AG04450 (cell line): ENCODE results near the gene NDUFA5. TPM values are rescaled to one million over a fixed set of nuclear protein-coding genes. Genes with fewer than 3 reads are reported as not detected.

ENCODE experiments used
- CTCF ChIA-PET: fragments of 300-600, 350-600 bp; formaldehyde crosslinking; extraction: SDS; loops from one replicate; lab custom pipeline; 2022; ENCODE audit warnings: antibody characterized with exemption, inconsistent platforms; lab: Charles Lee
- POLR2A ChIA-PET: fragments of 350-600 bp; formaldehyde crosslinking; extraction: SDS; loops from one replicate; lab custom pipeline; 2021; ENCODE audit warnings: antibody characterized with exemption, inconsistent platforms; lab: Yijun Ruan, JAX
- DNase-seq: peaks from one replicate; pipeline ENCODE4 v3.0.0-alpha.2; 2011; ENCODE audit warnings: low read depth, low spot score
- H3K27ac ChIP-seq: one replicate; pipeline ENCODE4 v1.5.1; 2012; ENCODE audit warnings: low read depth, low read length, control low read depth
- H3K27me3 ChIP-seq: one replicate; pipeline ENCODE4 v1.6.0; 2012; ENCODE audit warnings: low read length; ENCODE audit not compliant: control insufficient read depth, insufficient read depth
- H3K4me3 ChIP-seq: 2 replicates; pipeline ENCODE4 v1.5.1; 2011; ENCODE audit warnings: mild to moderate bottlenecking, low read depth, low read length, control low read depth
- H3K9me3 ChIP-seq: 2 replicates; pipeline ENCODE4 v1.5.1; 2012; ENCODE audit warnings: low read length; ENCODE audit not compliant: control insufficient read depth, insufficient read depth
- CTCF ChIP-seq: IDR thresholded peaks from 2 replicates; pipeline ENCODE4 v1.5.1; 2011; ENCODE audit warnings: low read depth, low read length, control low read depth, inconsistent platforms
- polyA plus RNA-seq: library from polyadenylated mRNA; depleted of rRNA; stranded (reverse); fragments of >200 nt; gene quantifications from 2 replicates; pipeline ENCODE4 v1.2.3, GENCODE V29; 2011

The NDUFA5 gene
- polyA plus RNA-seq, 1 experiment = 39.8 TPM

GRCh38 chr7:123522066-123522465 lies 35.6 kb downstream of the NDUFA5 start:
- Histone ChIP-seq H3K27ac (no peak overlapping the region), H3K4me3 (no peak overlapping the region), H3K9me3 (no peaks in the 10 kb centered on the region), H3K27me3 (no peaks in the 10 kb centered on the region)
- CTCF ChIA-PET = interaction anchor here (0.6 kb wide), 1 partner anchor 59 kb away, joined by 7 read pairs; no protein-coding TSS in a partner anchor
- no peak for TF ChIP-seq CTCF
- POLR2A ChIA-PET = no interaction called here
- DNase-seq = no peak

GRCh38 chr7:123505221-123505620 lies 52.4 kb downstream of the NDUFA5 start:
- CTCF ChIA-PET = interaction anchor here (1.3 to 1.5 kb wide), 2 partner anchors 10 to 12 kb away, joined by 3 to 9 read pairs; no protein-coding TSS in a partner anchor
- no peak for TF ChIP-seq CTCF

GRCh38 chr7:123502201-123502600 lies 55.4 kb downstream of the NDUFA5 start:
- POLR2A ChIA-PET = no interaction called here
- H3K27ac ChIP-seq = no peak overlapping the region
- no peak overlapping the region for H3K4me3 ChIP-seq
- H3K9me3 ChIP-seq = no peaks in the 10 kb centered on the region
- H3K27me3 ChIP-seq = no peaks in the 10 kb centered on the region
- DNase-seq = no peak
- no peak for TF ChIP-seq CTCF
- CTCF ChIA-PET = no interaction called here

More at GRCh38 chr7:123505221-123505620, 52.4 kb downstream of the NDUFA5 start:
- Histone ChIP-seq H3K27ac (no peak overlapping the region), H3K4me3 (no peak overlapping the region), H3K9me3 (no peaks in the 10 kb centered on the region), H3K27me3 (no peaks in the 10 kb centered on the region)
- no peak for DNase-seq
- POLR2A ChIA-PET = no interaction called here

DNA sequence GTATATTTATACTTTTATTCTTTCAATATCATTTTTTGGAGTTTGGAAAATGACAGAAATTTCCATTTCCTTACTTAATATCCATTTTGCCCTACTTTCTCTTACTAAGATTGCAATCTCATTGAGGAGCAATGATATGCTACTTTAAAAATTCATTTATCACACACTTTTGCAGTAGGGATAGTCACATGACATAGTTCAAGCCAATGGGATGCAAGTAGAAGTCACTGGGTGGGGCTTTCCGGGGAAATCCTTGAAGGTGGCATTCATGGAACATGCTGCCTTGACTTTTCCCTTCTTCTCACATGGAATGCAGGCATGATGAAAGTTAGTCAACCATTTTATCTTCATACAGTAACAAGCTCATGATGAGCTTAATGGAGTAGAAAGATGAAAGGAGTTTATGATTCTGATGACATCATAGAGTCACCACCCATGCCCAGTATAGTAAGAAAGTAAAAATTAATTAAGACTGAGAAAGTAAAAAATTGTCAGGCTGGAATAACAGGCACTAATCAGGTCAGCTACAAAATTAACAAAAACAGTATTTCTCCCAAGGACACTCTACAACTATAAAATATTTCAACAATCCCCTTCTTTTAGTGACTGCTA lies 56.6 kb downstream of the NDUFA5 start:
- DNase-seq = no peak
- POLR2A ChIA-PET = no interaction called here

More for the DNA sequence above, 56.6 kb downstream of the NDUFA5 start:
- Histone ChIP-seq H3K4me3 (no peak overlapping the region), H3K9me3 (no peaks in the 10 kb centered on the region), H3K27ac (no peak overlapping the region), H3K27me3 (no peaks in the 10 kb centered on the region)
- CTCF ChIA-PET = no interaction called here
- TF ChIP-seq CTCF = no peak
